Kidney epithelial cell (primary cell): ENCODE data around the gene WBP2. TPM values are rescaled to one million over a fixed set of nuclear protein-coding genes. Genes with fewer than 3 reads are reported as not detected.

Experiments used
- DNase-seq: peaks from one replicate; pipeline ENCODE4 v3.0.0-alpha.2; 2010; ENCODE audit warnings: low read depth
- H3K27me3 ChIP-seq: 2 replicates; pipeline ENCODE4 v1.6.0; 2011; ENCODE audit warnings: low read length; ENCODE audit not compliant: control insufficient read depth, insufficient read depth
- H3K36me3 ChIP-seq: 2 replicates; pipeline ENCODE4 v1.5.1; 2011; ENCODE audit warnings: low read length; ENCODE audit not compliant: control insufficient read depth, insufficient read depth
- H3K4me3 ChIP-seq: 2 replicates; pipeline ENCODE4 v1.5.1; 2011; ENCODE audit warnings: low read depth, mild to moderate bottlenecking, control low read depth, low read length
- CTCF ChIP-seq: IDR thresholded peaks from 2 replicates; pipeline ENCODE4 v1.5.1; 2011; ENCODE audit warnings: mild to moderate bottlenecking, moderate library complexity, low read length, control low read depth, inconsistent platforms; ENCODE audit not compliant: insufficient read depth, poor library complexity, severe bottlenecking
- total RNA-seq: library from RNA; depleted of rRNA; stranded (reverse); fragments of >200 nt; gene quantifications from 2 replicates; pipeline ENCODE4 v1.2.3, GENCODE V29; 2015

WBP2 gene
- total RNA-seq, 1 donor from 2014 or later: 105 TPM

- Histone ChIP-seq H3K27me3 (no peaks in the 10 kb centered on the region), H3K36me3 (peaks cover 4% of the 10 kb centered on the region), H3K4me3 (no peak overlapping the region)
- no peak for DNase-seq
- TF ChIP-seq CTCF: no peak
These were observed 59.1 kb downstream of the WBP2 start for GRCh38 chr17:75795820-75796607.

Other genes with a start within 250 kb of the WBP2 start
- gene SMIM5, start 221.9 kb downstream of the WBP2 start, total RNA-seq: 0.89 and 1.7 TPM in 2 replicates
- gene RECQL5, start 188.2 kb downstream of the WBP2 start, total RNA-seq: 18.7 and 29.5 TPM in 2 replicates
- 58.6 and 59.6 TPM in 2 replicates for gene SAP30BP, start 188.0 kb downstream of the WBP2 start, total RNA-seq
- gene ITGB4, start 133.9 kb downstream of the WBP2 start, total RNA-seq: 17.8 and 27.9 TPM in 2 replicates
- gene GALK1, start 90.1 kb downstream of the WBP2 start, total RNA-seq: 18.7 and 21.2 TPM in 2 replicates
- 18.6 and 23.7 TPM in 2 replicates for gene UNK, start 70.5 kb downstream of the WBP2 start, total RNA-seq
- 14.0 and 17.9 TPM in 2 replicates for gene UNC13D, start 10.9 kb downstream of the WBP2 start, total RNA-seq
- gene TRIM47, start 23.2 kb upstream of the WBP2 start, total RNA-seq: 56.5 and 75.8 TPM in 2 replicates
- gene TRIM65, start 41.6 kb upstream of the WBP2 start, total RNA-seq: 22.7 and 31.8 TPM in 2 replicates
- gene MRPL38, start 49.5 kb upstream of the WBP2 start, total RNA-seq: 36.5 and 49.4 TPM in 2 replicates
- 3.8 and 7.3 TPM in 2 replicates for gene FBF1, start 85.7 kb upstream of the WBP2 start, total RNA-seq
- 40.1 and 41.1 TPM in 2 replicates for gene ACOX1, start 123.8 kb upstream of the WBP2 start, total RNA-seq
- 28.9 and 42.0 TPM in 2 replicates for gene TEN1, start 123.9 kb upstream of the WBP2 start, total RNA-seq
- 7.4 and 11.5 TPM in 2 replicates for gene CDK3, start 145.5 kb upstream of the WBP2 start, total RNA-seq
- gene EVPL, start 172.0 kb upstream of the WBP2 start, total RNA-seq: 8.5 and 8.8 TPM in 2 replicates
- gene SRP68, start 217.2 kb upstream of the WBP2 start, total RNA-seq: 45.7 and 53.2 TPM in 2 replicates
- gene GALR2, start 219.4 kb upstream of the WBP2 start, total RNA-seq: 0.33 and 0.34 TPM in 2 replicates
- gene ZACN, start 223.8 kb upstream of the WBP2 start, total RNA-seq: not detected in 2 replicates
- 80.1 and 88.9 TPM in 2 replicates for gene EXOC7, start 248.5 kb upstream of the WBP2 start, total RNA-seq